Nephron (organoid): ENCODE measurements around the gene PCIF1.
"Not testable (repeated sequence)": the region's sequence is repeated elsewhere in the genome, so short reads cannot be mapped to it uniquely, and the experiment has no call there.

Experiments used
- H3K27ac Mint-ChIP-seq, 3 experiments: 2 replicates each; pipeline ENCODE4 v1.8.0; 2020; ENCODE audit warnings: mixed read lengths in 3 of 3, mild to moderate bottlenecking in 2 of 3, moderate library complexity in 1 of 3
- H3K27me3 Mint-ChIP-seq: 2 replicates; pipeline ENCODE4 v1.8.0; 2021; ENCODE audit warnings: low read depth, mild to moderate bottlenecking, moderate library complexity, mixed read lengths
- H3K36me3 Mint-ChIP-seq: 2 replicates; pipeline ENCODE4 v1.8.0; 2020; ENCODE audit warnings: low read depth, mixed read lengths
- H3K4me1 Mint-ChIP-seq: 2 replicates; pipeline ENCODE4 v1.8.0; 2020; ENCODE audit warnings: mixed read lengths
- H3K4me3 Mint-ChIP-seq, 3 experiments: 2 replicates each; pipeline ENCODE4 v1.8.0; 2020; ENCODE audit warnings: mild to moderate bottlenecking in 3 of 3, mixed read lengths in 3 of 3, moderate library complexity in 2 of 3
- H3K9me3 Mint-ChIP-seq: 2 replicates; pipeline ENCODE4 v1.8.0; 2020; ENCODE audit warnings: mixed read lengths
- CTCF ChIP-seq, 3 experiments: fragments of 200-600 bp; sonication (generic); IDR thresholded peaks; one replicate each; pipeline ENCODE4 v1.5.0; 2021; ENCODE audit warnings: antibody characterized with exemption in 3 of 3; ENCODE audit not compliant: unreplicated experiment in 3 of 3

The PCIF1 gene

DNA sequence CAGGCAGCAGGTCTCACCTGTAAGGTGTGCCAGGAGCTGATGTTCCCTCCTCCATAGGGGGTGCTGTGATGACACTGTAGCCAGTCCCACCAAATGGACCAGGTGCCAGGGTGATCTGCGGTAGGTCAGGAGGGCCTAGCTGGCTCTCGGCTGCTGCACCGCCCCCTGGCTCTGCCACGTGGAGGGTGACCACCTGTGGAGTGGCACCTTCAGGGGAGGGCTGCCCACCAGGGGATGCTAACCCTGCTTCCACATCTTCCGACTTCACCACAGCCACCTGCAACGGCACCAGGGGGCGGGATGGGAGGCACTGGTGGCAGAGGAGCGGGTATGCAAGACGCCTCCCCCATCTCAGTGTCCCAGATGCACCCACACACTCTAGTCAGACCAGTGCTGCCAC, 19.2 kb downstream of the PCIF1 start:
- TF ChIP-seq CTCF (IDR thresholded peaks at IDR 0.05; ENCODE audit: unreplicated experiment in 3 of 3) = no peak
- H3K4me1 Mint-ChIP-seq = no peaks in the 10 kb centered on the region
- H3K36me3 Mint-ChIP-seq = peaks cover 47% of the 10 kb centered on the region

GRCh38 chr20:45956326-45956725, 21.8 kb downstream of the PCIF1 start:
- H3K27me3 Mint-ChIP-seq, H3K4me3 Mint-ChIP-seq, H3K27ac Mint-ChIP-seq, H3K9me3 Mint-ChIP-seq, H3K4me1 Mint-ChIP-seq: not testable (repeated sequence)
- peaks cover 55% of the 10 kb centered on the region for H3K36me3 Mint-ChIP-seq

More for the DNA sequence above, 19.2 kb downstream of the PCIF1 start:
- Mint-ChIP-seq H3K27me3 (no peaks in the 10 kb centered on the region), H3K27ac (no peak overlapping the region), H3K9me3 (no peaks in the 10 kb centered on the region), H3K4me3 (no peak overlapping the region)

GRCh38 chr20:45957021-45957941, 22.8 kb downstream of the PCIF1 start:
- Mint-ChIP-seq H3K9me3 (no peaks in the 10 kb centered on the region), H3K27me3 (no peaks in the 10 kb centered on the region), H3K27ac (no peak overlapping the region), H3K4me1 (no peaks in the 10 kb centered on the region), H3K4me3 (no peak overlapping the region), H3K36me3 (peaks cover 49% of the 10 kb centered on the region)
- TF ChIP-seq CTCF (IDR thresholded peaks at IDR 0.05; ENCODE audit: unreplicated experiment in 3 of 3) = no peak

- Mint-ChIP-seq H3K9me3 (no peaks in the 10 kb centered on the region), H3K4me1 (no peaks in the 10 kb centered on the region), H3K27ac (no peak overlapping the region), H3K27me3 (no peaks in the 10 kb centered on the region), H3K4me3 (no peak overlapping the region), H3K36me3 (peaks cover 56% of the 10 kb centered on the region)
- no peak for TF ChIP-seq CTCF (IDR thresholded peaks at IDR 0.05; ENCODE audit: unreplicated experiment in 3 of 3)
These were observed 24.1 kb downstream of the PCIF1 start for GRCh38 chr20:45958593-45958992.

DNA sequence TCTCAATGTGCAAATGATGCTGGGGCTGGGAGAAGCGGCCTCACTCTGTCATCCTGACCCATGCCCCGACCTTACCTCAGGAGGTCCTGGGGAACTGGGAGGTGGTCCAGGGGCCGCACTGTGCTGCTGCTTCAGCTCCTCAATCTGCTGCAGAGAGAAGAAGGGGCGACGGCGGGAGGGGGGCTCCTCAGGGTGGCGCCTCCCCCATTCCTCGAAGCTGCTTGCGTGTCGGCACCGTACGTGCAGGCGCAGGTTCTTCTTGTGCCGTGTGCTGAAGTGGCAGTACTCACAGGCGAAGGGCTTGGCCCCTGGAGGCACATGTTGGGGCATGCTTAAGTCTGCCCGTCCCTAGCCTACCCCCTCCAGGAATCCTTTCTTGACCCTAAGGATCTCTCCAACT, 24.6 kb downstream of the PCIF1 start:
- Mint-ChIP-seq H3K36me3 (peaks cover 54% of the 10 kb centered on the region), H3K4me3 (no peak overlapping the region), H3K4me1 (no peaks in the 10 kb centered on the region), H3K27me3 (no peaks in the 10 kb centered on the region), H3K9me3 (no peaks in the 10 kb centered on the region), H3K27ac (no peak overlapping the region)
- TF ChIP-seq CTCF (IDR thresholded peaks at IDR 0.05; ENCODE audit: unreplicated experiment in 3 of 3) = no peak

GRCh38 chr20:45959956-45960630, 25.6 kb downstream of the PCIF1 start:
- H3K4me1 Mint-ChIP-seq = no peaks in the 10 kb centered on the region
- TF ChIP-seq CTCF (IDR thresholded peaks at IDR 0.05; ENCODE audit: unreplicated experiment in 3 of 3) = no peak
- no peaks in the 10 kb centered on the region for H3K9me3 Mint-ChIP-seq
- H3K27ac Mint-ChIP-seq = no peak overlapping the region
- no peaks in the 10 kb centered on the region for H3K27me3 Mint-ChIP-seq
- peaks cover 56% of the 10 kb centered on the region for H3K36me3 Mint-ChIP-seq
- no peak overlapping the region for H3K4me3 Mint-ChIP-seq
